Tibial nerve (tissue), 4 donors: ENCODE results near the gene ARHGAP6.
"Not testable (repeated sequence)": the region's sequence is repeated elsewhere in the genome, so short reads cannot be mapped to it uniquely, and the experiment has no call there.

Experiments used
- CTCF ChIP-seq, 5 experiments: fragments of 200-600 bp in 3 of 5; fragments of 450-650 bp in 2 of 5; sonication (generic) in 3 of 5; IDR thresholded peaks; one replicate each; pipeline ENCODE4 v1.5.1; 2016 to 2019; ENCODE audit warnings: antibody characterized with exemption in 5 of 5, mild to moderate bottlenecking in 3 of 5, moderate library complexity in 2 of 5
- EP300 ChIP-seq, 2 donors: sonication (generic); formaldehyde crosslinking; IDR thresholded peaks; one replicate each; pipeline ENCODE4 v1.6.1; 2017; ENCODE audit warnings: antibody characterized with exemption in 2 of 2, mild to moderate bottlenecking in 1 of 2

DNA sequence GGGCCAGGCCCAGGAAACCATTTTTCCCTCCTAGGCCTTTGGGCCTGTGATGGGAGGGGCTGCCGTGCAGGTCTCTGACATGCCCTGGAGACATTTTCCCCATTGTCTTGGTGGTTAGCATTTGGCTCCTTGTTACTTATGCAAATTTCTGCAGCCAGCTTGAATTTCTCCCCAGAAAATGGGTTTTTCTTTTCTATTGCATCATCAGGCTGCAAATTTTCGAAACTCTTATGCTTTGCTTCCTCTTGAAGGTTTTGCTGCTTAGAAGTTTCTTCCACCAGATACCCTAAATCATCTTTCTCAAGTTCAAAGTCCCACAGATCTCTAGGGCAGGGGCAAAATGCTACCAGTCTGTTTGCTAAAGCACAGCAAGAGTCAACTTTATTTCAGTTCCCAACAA lies 430.3 kb downstream of the ARHGAP6 start:
- not testable (repeated sequence) for TF ChIP-seq CTCF, EP300 (IDR thresholded peaks at IDR 0.05)
